BLaER1 treated with 17β-estradiol and CSF1 and Interleukin-3, amounts not matched to agents 10 nM and 100 nM (cell line): ENCODE measurements around the gene BICRAL.

Source experiments
- H3K27ac ChIP-seq, 11 experiments: shearing (Covaris generic); formaldehyde crosslinking; 2 replicates each; pipeline ENCODE4 v1.8.1; 2022
- H3K27me3 ChIP-seq, 11 experiments: shearing (Covaris generic); formaldehyde crosslinking; 2 replicates each; pipeline ENCODE4 v1.8.1; 2022
- H3K36me3 ChIP-seq, 11 experiments: shearing (Covaris generic); formaldehyde crosslinking; 2 replicates each; pipeline ENCODE4 v1.8.1; 2022
- H3K4me1 ChIP-seq, 10 experiments: shearing (Covaris generic); formaldehyde crosslinking; 2 replicates each; pipeline ENCODE4 v1.8.1; 2022
- H3K4me2 ChIP-seq, 11 experiments: shearing (Covaris generic); formaldehyde crosslinking; 2 replicates each; pipeline ENCODE4 v1.8.1; 2022
- H3K4me3 ChIP-seq, 10 experiments: shearing (Covaris generic); formaldehyde crosslinking; 2 replicates each; pipeline ENCODE4 v1.8.1; 2022
- H3K9ac ChIP-seq, 11 experiments: shearing (Covaris generic); formaldehyde crosslinking; 2 replicates each; pipeline ENCODE4 v1.8.1; 2022
- H3K9me3 ChIP-seq, 11 experiments: shearing (Covaris generic); formaldehyde crosslinking; replicated peaks in 1 of 11; 2 replicates each; pipeline ENCODE4 v1.8.1; 2022
- H4K20me1 ChIP-seq, 11 experiments: shearing (Covaris generic); formaldehyde crosslinking; 2 replicates each; pipeline ENCODE4 v1.8.1; 2022
- Cebpa-rat ChIP-seq, 11 experiments: shearing (Covaris generic); IDR thresholded peaks; 2 replicates each; pipeline ENCODE4 v1.8.1; 2022

Gene BICRAL

DNA sequence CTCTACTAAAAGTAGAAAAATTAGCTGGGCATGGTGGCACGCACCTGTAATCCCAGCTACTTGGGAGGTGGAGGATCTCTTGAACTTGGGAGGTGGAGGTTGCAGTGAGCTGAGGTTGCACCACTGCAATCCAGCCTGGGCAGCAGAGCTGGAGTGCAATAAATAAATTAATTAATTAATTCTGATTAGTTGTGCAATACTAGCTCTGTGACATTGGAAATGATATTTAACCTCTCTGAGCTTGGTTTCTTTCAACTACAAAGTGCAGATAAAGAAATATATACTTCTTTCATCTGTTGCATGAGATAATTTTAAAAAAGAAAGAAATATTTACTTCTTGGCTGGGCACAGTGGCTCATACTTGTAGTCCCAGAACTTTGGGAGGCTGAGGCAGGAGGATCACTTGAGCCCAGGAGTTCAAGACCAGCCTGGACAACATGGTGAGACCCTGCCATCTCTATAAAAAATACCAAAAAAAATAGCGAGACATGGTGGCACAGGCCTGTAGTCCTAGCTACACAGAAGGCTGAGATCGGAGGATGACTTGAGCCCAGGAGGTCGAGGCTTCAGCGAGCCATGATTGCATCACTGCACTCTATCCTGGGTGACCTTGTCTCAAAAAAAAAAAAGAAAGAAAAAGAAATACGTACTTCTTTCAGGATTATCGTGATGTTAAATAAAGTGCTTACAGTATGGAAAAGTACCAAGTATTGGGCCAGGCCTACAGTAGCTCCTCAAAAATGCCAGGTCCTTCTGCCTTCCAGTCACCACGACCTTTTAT lies 20.4 kb upstream of the BICRAL start:
- Histone ChIP-seq H3K9me3 (no peaks in the 10 kb centered on the region), H4K20me1 (no peaks in the 10 kb centered on the region), H3K27ac (no peak overlapping the region), H3K36me3 (peaks cover 0 to 21% (median 0%) of the 10 kb centered on the region in 11 experiments; a peak in 6 of 22 replicates), H3K9ac (no peak overlapping the region), H3K27me3 (no peaks in the 10 kb centered on the region), H3K4me3 (no peak overlapping the region), H3K4me2 (no peak overlapping the region), H3K4me1 (no peaks in the 10 kb centered on the region)
- TF ChIP-seq Cebpa-rat (IDR thresholded peaks at IDR 0.05) = peak in 3 of 11 experiments; percentile 12 to 20 (median 14); a peak in 1 of 22 replicates

DNA sequence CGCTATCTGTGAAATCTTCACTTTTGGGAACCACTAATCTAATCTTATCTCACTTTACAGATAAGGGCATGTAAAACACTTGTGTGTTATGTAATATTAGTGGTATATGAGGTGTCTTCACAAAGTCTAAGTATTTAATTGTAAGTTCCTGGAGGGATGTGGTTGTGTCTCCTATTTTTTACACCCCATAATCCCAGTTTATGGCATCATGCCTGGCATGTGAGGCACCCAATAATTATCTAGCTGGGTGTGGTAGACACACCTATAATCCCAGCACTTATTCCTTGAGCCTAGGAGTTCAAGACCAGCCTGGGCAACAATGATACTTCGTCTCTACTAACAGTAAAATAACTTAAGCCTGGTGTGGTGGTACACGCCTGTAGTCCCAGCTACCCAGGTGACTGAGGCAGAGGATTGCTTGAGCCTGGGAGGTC lies 19.4 kb upstream of the BICRAL start:
- H3K9me3 ChIP-seq = no peaks in the 10 kb centered on the region
- TF ChIP-seq Cebpa-rat (IDR thresholded peaks at IDR 0.05) = no peak
- no peak overlapping the region for H3K27ac ChIP-seq
- no peak overlapping the region for H3K4me3 ChIP-seq
- no peaks in the 10 kb centered on the region for H3K27me3 ChIP-seq
- H3K4me1 ChIP-seq = 0 out of 20 replicates have a peak, but pooled peaks cover 0 to 2% (median 0%) of the 10 kb centered on the region in 10 experiments
- no peak overlapping the region for H3K9ac ChIP-seq
- no peaks in the 10 kb centered on the region for H4K20me1 ChIP-seq
- H3K4me2 ChIP-seq = no peak overlapping the region
- peaks cover 0 to 21% (median 0%) of the 10 kb centered on the region in 11 experiments; a peak in 6 of 22 replicates for H3K36me3 ChIP-seq

DNA sequence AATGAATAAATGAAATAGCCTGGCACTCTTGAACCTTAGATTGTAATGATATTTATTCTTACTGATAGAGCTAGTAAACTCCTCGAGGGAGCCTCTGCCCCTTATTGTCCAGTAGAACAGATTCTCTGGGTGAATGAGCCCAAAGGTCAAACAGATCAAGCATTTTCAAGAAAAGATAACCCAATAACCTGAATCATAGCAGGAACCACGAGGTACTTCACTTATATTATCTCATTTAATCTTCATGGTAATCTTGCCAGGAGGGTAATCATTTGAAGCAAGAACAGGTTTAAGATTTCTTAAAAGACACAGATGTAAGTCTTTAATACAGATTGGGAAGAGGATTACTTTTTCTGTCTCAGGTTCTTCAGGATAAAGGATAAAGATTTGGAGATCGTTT lies 18.9 kb upstream of the BICRAL start:
- Histone ChIP-seq H3K9me3 (no peaks in the 10 kb centered on the region), H3K27ac (no peak overlapping the region), H3K4me1 (0 out of 20 replicates have a peak, but pooled peaks cover 0 to 5% (median 0%) of the 10 kb centered on the region in 10 experiments), H3K4me3 (no peak overlapping the region), H3K36me3 (peaks cover 0 to 21% (median 0%) of the 10 kb centered on the region in 11 experiments; a peak in 6 of 22 replicates), H4K20me1 (no peaks in the 10 kb centered on the region), H3K27me3 (no peaks in the 10 kb centered on the region), H3K9ac (no peak overlapping the region), H3K4me2 (no peak overlapping the region)
- TF ChIP-seq Cebpa-rat (IDR thresholded peaks at IDR 0.05) = no peak

DNA sequence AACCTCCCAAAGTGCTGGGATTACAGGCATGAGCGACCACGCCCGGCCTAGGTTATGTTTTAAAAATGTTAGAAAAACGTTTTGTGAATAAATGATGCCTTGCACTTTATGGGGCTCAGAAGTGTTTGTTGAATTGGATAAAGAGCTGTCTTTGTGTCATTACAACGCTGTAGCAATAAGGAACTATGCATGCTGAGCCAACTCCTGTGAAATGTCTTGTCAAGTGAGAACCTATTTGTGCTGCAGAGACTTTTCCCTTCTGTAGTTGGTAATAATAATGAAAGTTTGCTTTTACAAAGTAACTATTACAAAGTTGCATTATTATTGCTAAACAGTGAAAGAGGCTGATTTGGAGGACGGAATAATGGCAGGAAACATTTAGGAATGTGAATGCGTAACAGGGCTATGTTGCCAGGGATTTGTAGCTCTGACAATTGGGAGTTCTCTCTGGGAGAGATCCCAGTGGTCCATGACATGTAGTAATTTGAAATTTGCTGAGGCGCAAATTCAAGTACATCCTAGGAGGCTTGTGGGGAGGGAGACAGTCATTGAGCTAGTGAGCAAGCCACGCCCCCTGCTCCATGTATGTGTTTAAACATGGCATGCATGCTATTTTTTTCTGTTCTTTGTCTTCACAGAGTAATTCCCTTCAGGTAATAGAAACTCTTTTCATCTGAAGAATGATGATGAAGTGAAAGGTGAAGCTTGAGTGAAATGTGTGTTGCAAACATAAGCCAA lies 16.8 kb upstream of the BICRAL start:
- no peak overlapping the region for H3K27ac ChIP-seq
- peaks cover 0 to 5% (median under 1%) of the 10 kb centered on the region in 10 experiments; a peak in 4 of 20 replicates for H3K4me1 ChIP-seq
- no peaks in the 10 kb centered on the region for H3K27me3 ChIP-seq
- no peak overlapping the region for H3K4me2 ChIP-seq
- H3K9me3 ChIP-seq = no peaks in the 10 kb centered on the region
- no peak overlapping the region for H3K9ac ChIP-seq
- TF ChIP-seq Cebpa-rat (IDR thresholded peaks at IDR 0.05) = no peak
- peaks cover 0 to 6% (median 0%) of the 10 kb centered on the region in 11 experiments; a peak in 3 of 22 replicates for H3K36me3 ChIP-seq
- no peak overlapping the region for H3K4me3 ChIP-seq
- no peaks in the 10 kb centered on the region for H4K20me1 ChIP-seq

DNA sequence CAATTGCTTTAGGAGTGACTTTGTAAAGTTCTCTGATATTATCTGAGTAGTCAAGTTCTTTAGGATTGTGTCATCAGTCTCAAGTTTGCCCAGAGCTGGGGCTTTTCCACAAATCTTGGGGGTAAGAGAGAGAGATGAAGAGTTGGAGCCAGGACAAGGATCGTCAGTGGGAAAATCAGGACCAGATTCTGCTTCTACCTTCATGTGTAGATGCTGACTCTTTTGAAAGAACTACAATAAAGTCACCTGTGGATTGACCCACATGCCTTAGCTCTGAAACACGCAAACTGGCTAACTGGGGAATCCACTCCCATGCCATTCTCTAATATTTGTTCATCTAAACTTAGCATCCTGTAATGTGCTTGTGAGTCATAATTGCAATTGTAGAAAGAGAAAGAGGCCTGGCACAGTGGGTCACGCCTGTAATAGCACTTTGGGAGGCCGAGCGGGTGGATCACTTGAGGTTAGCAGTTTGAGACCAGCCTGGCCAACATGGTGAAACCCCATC lies 15.6 kb upstream of the BICRAL start:
- no peak overlapping the region for H3K9ac ChIP-seq
- H3K4me1 ChIP-seq = peaks cover 8 to 14% (median 12%) of the 10 kb centered on the region in 10 experiments
- H3K4me2 ChIP-seq = no peak overlapping the region
- H4K20me1 ChIP-seq = no peaks in the 10 kb centered on the region
- no peak overlapping the region for H3K27ac ChIP-seq
- no peak overlapping the region for H3K4me3 ChIP-seq
- peaks cover 0 to 7% (median 0%) of the 10 kb centered on the region in 11 experiments; a peak in 3 of 22 replicates for H3K27me3 ChIP-seq
- H3K36me3 ChIP-seq = peaks cover 0 to 6% (median 0%) of the 10 kb centered on the region in 11 experiments; a peak in 2 of 22 replicates
- H3K9me3 ChIP-seq = no peaks in the 10 kb centered on the region
- no peak for TF ChIP-seq Cebpa-rat (IDR thresholded peaks at IDR 0.05)

DNA sequence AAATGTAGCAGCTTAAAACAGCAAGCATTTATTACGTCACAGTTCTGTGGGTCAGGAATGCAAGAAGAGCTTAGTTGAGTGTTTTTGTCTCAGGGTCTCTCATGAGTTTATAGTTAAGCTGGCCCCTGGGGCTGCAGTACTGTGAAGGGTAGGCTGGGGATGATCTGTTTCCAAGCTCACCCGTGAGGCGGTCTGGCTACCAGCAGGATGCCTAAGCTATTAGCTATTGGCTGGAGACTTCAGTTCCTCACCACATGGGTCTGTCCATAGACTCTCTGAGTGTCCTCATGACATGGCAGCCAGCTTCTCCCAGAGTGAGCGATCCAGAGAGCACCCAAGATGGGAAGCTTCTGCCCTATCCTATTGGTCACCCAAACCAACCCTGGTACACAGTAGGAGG lies 12.8 kb upstream of the BICRAL start:
- Histone ChIP-seq H3K27me3 (peaks cover 0 to 12% (median 0%) of the 10 kb centered on the region in 11 experiments; a peak in 3 of 22 replicates), H3K36me3 (peaks cover 0 to 6% (median 0%) of the 10 kb centered on the region in 11 experiments; a peak in 2 of 22 replicates), H3K27ac (no peak overlapping the region), H3K4me3 (no peak overlapping the region), H4K20me1 (no peaks in the 10 kb centered on the region), H3K9ac (no peak overlapping the region), H3K4me2 (no peak overlapping the region), H3K4me1 (peaks cover 11 to 33% (median 23%) of the 10 kb centered on the region in 10 experiments), H3K9me3 (no peaks in the 10 kb centered on the region)
- TF ChIP-seq Cebpa-rat (IDR thresholded peaks at IDR 0.05) = no peak

DNA sequence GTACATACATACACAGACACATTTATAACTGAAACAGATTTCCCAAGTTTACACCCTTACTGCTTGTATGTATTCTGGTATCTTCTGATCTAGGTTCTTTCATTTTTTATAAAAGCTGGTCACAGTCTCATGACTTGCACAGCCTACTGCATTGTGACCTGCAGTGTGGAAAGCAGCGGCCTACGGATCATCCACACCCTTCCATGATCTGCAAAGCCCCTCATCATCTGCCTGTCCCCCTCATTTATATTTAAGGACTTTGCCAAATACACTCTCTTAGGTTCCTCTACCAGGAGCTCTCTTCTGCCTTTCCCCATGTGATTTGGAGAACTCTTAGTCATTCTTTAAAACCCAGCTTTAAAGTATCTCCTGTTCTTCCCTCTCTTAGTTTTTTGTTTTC lies 12.0 kb upstream of the BICRAL start:
- no peak overlapping the region for H3K9ac ChIP-seq
- H4K20me1 ChIP-seq = no peaks in the 10 kb centered on the region
- H3K36me3 ChIP-seq = peaks cover 0 to 6% (median 0%) of the 10 kb centered on the region in 11 experiments; a peak in 2 of 22 replicates
- peak overlapping the region in 1 of 11 experiments; percentile 95; a peak in 2 of 22 replicates for H3K4me2 ChIP-seq
- H3K4me1 ChIP-seq = peaks cover 19 to 41% (median 29%) of the 10 kb centered on the region in 10 experiments
- no peak overlapping the region for H3K4me3 ChIP-seq
- H3K9me3 ChIP-seq = no peaks in the 10 kb centered on the region
- H3K27me3 ChIP-seq = peaks cover 0 to 12% (median 0%) of the 10 kb centered on the region in 11 experiments; a peak in 3 of 22 replicates
- H3K27ac ChIP-seq = no peak overlapping the region
- no peak for TF ChIP-seq Cebpa-rat (IDR thresholded peaks at IDR 0.05)

DNA sequence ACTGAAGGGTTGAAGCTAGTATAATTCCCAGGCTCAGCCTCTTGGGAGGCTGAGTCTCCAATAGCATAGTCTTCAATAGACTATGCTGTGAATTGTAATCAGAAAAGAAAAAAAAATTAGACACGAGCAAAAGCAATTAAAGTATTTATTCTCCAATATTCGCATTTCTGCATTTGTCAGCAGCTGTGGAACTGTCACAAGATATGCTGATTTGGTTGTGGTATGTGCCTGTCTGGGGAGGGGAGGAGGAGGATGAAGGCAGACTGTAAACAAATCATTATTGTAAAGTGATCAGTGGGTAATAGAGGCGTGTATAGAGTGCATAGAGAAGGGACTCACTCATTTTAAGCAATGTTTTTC lies 10.1 kb upstream of the BICRAL start:
- H4K20me1 ChIP-seq = no peaks in the 10 kb centered on the region
- H3K36me3 ChIP-seq = no peaks in the 10 kb centered on the region
- H3K4me3 ChIP-seq = no peak overlapping the region
- H3K4me1 ChIP-seq = peaks cover 26 to 57% (median 37%) of the 10 kb centered on the region in 10 experiments
- H3K27me3 ChIP-seq = peaks cover 0 to 12% (median 0%) of the 10 kb centered on the region in 11 experiments; a peak in 3 of 22 replicates
- no peaks in the 10 kb centered on the region for H3K9me3 ChIP-seq
- H3K9ac ChIP-seq = peak overlapping the region in 4 of 11 experiments; percentile 31 to 52 (median 40); a peak in 4 of 22 replicates
- peak overlapping the region in 2 of 11 experiments; percentile 22 to 24; a peak in 1 of 22 replicates for H3K27ac ChIP-seq
- no peak for TF ChIP-seq Cebpa-rat (IDR thresholded peaks at IDR 0.05)
- H3K4me2 ChIP-seq = peak overlapping the region; percentile 45 to 91 (median 74)
